ENCODE results near the gene GOLGA6L22. TPM values are rescaled to one million over a fixed set of nuclear protein-coding genes. Genes with fewer than 3 reads are reported as not detected.
A peak's percentile ranks its signal among the peaks of the same experiment; 100 is the strongest.
"Not testable (repeated sequence)": the region's sequence is repeated elsewhere in the genome, so short reads cannot be mapped to it uniquely, and the experiment has no call there.

The GOLGA6L22 gene
- total RNA-seq, 1 experiment from 2014 or later, result not detected

- DNase-seq (ENCODE audit: low read depth, low spot score); POLR2A ChIA-PET; intact Hi-C loops (cut with micrococcal nuclease; ENCODE audit: unreplicated experiment); CTCF ChIA-PET; in situ Hi-C loops (cut with HindIII; ENCODE audit: low pct_unique_long_range_greater_than_20kb, low sequenced_read_pairs); H3K9me3 ChIP-seq (ENCODE audit: control insufficient read depth, insufficient read depth, low read depth, low read length); H3K27ac ChIP-seq (ENCODE audit: low read length); BruUV-seq (replicated peaks); H3K36me3 ChIP-seq (ENCODE audit: control insufficient read depth, insufficient read depth, low read length); H3K4me3 ChIP-seq (ENCODE audit: low read depth in 2 of 2, low read length in 2 of 2); H3K4me1 ChIP-seq (ENCODE audit: control insufficient read depth, insufficient read depth, low read length); ATAC-seq; H3K27me3 ChIP-seq (ENCODE audit: control insufficient read depth, insufficient read depth, low read length): not testable (repeated sequence)
Measured at GRCh38 chr15:22431687-22432086, 27.0 kb upstream of the GOLGA6L22 start.

- in situ Hi-C loops (cut with HindIII; ENCODE audit: low pct_unique_long_range_greater_than_20kb, low sequenced_read_pairs); POLR2A ChIA-PET; H3K27me3 ChIP-seq (ENCODE audit: control insufficient read depth, insufficient read depth, low read length); H3K9me3 ChIP-seq (ENCODE audit: control insufficient read depth, insufficient read depth, low read depth, low read length); CTCF ChIA-PET; H3K4me1 ChIP-seq (ENCODE audit: control insufficient read depth, insufficient read depth, low read length); DNase-seq (ENCODE audit: low read depth, low spot score); intact Hi-C loops (cut with micrococcal nuclease; ENCODE audit: unreplicated experiment); ATAC-seq; BruUV-seq (replicated peaks); H3K36me3 ChIP-seq (ENCODE audit: control insufficient read depth, insufficient read depth, low read length); H3K27ac ChIP-seq (ENCODE audit: low read length): not testable (repeated sequence)
- peak overlapping the region; percentile 39 to 53 for H3K4me3 ChIP-seq (ENCODE audit: low read depth in 2 of 2, low read length in 2 of 2)
- TF ChIP-seq TCF7L2 (IDR thresholded peaks at IDR 0.05; ENCODE audit: low read depth, low read length), result peak; percentile 61; the same call in 1 of the 2 replicates
Measured at GRCh38 chr15:22494490-22495113, 35.9 kb downstream of the GOLGA6L22 start.

DNA sequence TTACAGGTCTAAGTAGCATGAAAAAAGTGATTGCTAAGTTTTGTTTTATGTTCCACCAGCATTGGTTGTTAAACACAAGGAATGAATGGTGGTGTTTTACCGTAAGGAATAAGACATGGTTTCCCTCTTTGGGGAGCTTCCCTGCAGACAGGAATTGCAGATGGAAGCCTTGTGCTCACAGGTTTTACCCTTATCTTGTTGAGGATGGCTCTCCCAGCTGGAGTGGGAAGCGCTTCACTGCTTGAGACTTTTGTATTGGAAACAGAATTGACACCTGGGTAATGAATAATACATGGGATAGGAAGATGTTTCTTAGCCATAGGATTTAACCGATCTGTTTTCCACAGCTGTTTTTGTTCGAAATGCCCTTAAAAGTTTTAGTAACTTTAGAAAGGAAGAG lies 38.5 kb downstream of the GOLGA6L22 start:
- H3K27me3 ChIP-seq (ENCODE audit: control insufficient read depth, insufficient read depth, low read length); H3K36me3 ChIP-seq (ENCODE audit: control insufficient read depth, insufficient read depth, low read length); CTCF ChIA-PET; H3K4me3 ChIP-seq (ENCODE audit: low read depth in 2 of 2, low read length in 2 of 2); intact Hi-C loops (cut with micrococcal nuclease; ENCODE audit: unreplicated experiment); ATAC-seq; BruUV-seq (replicated peaks); H3K4me1 ChIP-seq (ENCODE audit: control insufficient read depth, insufficient read depth, low read length); DNase-seq (ENCODE audit: low read depth, low spot score); H3K27ac ChIP-seq (ENCODE audit: low read length); POLR2A ChIA-PET; H3K9me3 ChIP-seq (ENCODE audit: control insufficient read depth, insufficient read depth, low read depth, low read length); in situ Hi-C loops (cut with HindIII; ENCODE audit: low pct_unique_long_range_greater_than_20kb, low sequenced_read_pairs): not testable (repeated sequence)

GRCh38 chr15:22498220-22498925 lies 39.7 kb downstream of the GOLGA6L22 start:
- POLR2A ChIA-PET; in situ Hi-C loops (cut with HindIII; ENCODE audit: low pct_unique_long_range_greater_than_20kb, low sequenced_read_pairs); ATAC-seq; H3K4me1 ChIP-seq (ENCODE audit: control insufficient read depth, insufficient read depth, low read length); H3K4me3 ChIP-seq (ENCODE audit: low read depth in 2 of 2, low read length in 2 of 2); H3K27ac ChIP-seq (ENCODE audit: low read length); CTCF ChIA-PET; H3K27me3 ChIP-seq (ENCODE audit: control insufficient read depth, insufficient read depth, low read length); BruUV-seq (replicated peaks); H3K36me3 ChIP-seq (ENCODE audit: control insufficient read depth, insufficient read depth, low read length); H3K9me3 ChIP-seq (ENCODE audit: control insufficient read depth, insufficient read depth, low read depth, low read length); DNase-seq (ENCODE audit: low read depth, low spot score); intact Hi-C loops (cut with micrococcal nuclease; ENCODE audit: unreplicated experiment): not testable (repeated sequence)

DNA sequence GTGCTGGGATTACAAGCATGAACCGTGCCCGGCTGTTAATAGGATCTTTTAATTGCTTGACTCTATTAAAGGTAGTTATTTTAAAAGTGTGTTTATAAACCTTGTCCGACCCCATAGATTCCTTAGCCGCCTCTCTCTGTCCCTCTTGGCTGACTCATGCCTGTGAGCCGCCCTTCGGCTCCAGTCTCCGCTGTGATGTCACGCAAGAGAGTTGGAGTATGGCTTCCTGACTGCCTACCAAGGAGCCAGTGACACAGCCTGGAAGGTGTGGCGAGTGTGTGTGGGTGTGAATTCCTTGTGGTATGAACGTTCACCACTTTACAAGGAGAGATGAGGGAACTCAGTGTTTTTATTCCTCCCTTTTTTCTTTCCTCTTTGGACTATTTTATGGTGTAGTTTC lies 43.6 kb downstream of the GOLGA6L22 start:
- H3K4me3 ChIP-seq (ENCODE audit: low read depth in 2 of 2, low read length in 2 of 2); CTCF ChIA-PET; in situ Hi-C loops (cut with HindIII; ENCODE audit: low pct_unique_long_range_greater_than_20kb, low sequenced_read_pairs); H3K27ac ChIP-seq (ENCODE audit: low read length); H3K36me3 ChIP-seq (ENCODE audit: control insufficient read depth, insufficient read depth, low read length); BruUV-seq (replicated peaks); DNase-seq (ENCODE audit: low read depth, low spot score); ATAC-seq; H3K4me1 ChIP-seq (ENCODE audit: control insufficient read depth, insufficient read depth, low read length); H3K9me3 ChIP-seq (ENCODE audit: control insufficient read depth, insufficient read depth, low read depth, low read length); intact Hi-C loops (cut with micrococcal nuclease; ENCODE audit: unreplicated experiment); H3K27me3 ChIP-seq (ENCODE audit: control insufficient read depth, insufficient read depth, low read length); POLR2A ChIA-PET: not testable (repeated sequence)

DNA sequence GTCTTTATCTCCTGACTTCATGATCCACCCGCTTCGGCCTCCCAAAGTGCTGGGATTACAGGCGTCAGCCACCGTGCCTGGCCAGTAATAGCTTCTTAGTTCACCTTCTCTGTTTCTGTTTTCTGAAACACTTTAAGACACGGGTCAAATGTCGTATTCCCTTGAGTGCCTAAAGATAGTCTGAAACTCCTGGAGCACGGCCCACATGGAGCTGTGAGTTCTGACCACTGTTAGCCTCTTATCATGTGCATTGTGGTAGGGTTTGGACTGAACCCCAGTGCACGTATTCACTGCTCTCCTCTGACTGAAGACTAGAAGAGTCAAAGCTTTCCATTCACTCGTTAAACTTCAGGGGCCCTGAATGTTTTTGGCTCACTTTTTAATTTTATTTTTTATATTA lies 48.3 kb downstream of the GOLGA6L22 start:
- DNase-seq (ENCODE audit: low read depth, low spot score); intact Hi-C loops (cut with micrococcal nuclease; ENCODE audit: unreplicated experiment); H3K36me3 ChIP-seq (ENCODE audit: control insufficient read depth, insufficient read depth, low read length); H3K9me3 ChIP-seq (ENCODE audit: control insufficient read depth, insufficient read depth, low read depth, low read length); ATAC-seq; H3K4me3 ChIP-seq (ENCODE audit: low read depth in 2 of 2, low read length in 2 of 2); POLR2A ChIA-PET; H3K27me3 ChIP-seq (ENCODE audit: control insufficient read depth, insufficient read depth, low read length); BruUV-seq (replicated peaks); CTCF ChIA-PET; H3K27ac ChIP-seq (ENCODE audit: low read length); in situ Hi-C loops (cut with HindIII; ENCODE audit: low pct_unique_long_range_greater_than_20kb, low sequenced_read_pairs); H3K4me1 ChIP-seq (ENCODE audit: control insufficient read depth, insufficient read depth, low read length): not testable (repeated sequence)

DNA sequence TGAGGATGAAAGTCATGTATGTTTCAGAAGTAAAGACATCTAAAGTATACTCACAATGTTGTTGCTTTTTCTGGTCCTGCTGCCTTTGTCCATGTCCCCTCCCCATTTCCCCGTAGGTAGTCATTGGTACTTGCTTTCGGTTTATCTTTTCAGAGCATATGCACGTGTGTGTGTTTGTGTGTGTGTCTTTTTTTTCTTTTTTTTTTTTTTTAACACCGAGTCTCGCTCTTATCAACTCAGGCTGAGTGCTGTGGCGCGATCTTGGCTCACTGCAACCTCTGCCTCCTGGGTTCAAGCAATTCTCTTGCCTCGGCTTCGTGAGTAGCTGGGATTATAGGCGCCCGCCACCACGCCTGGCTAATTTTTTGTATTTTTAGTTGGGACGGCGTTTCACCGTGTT lies 57.4 kb downstream of the GOLGA6L22 start:
- ATAC-seq; in situ Hi-C loops (cut with HindIII; ENCODE audit: low pct_unique_long_range_greater_than_20kb, low sequenced_read_pairs); H3K36me3 ChIP-seq (ENCODE audit: control insufficient read depth, insufficient read depth, low read length); H3K4me3 ChIP-seq (ENCODE audit: low read depth in 2 of 2, low read length in 2 of 2); intact Hi-C loops (cut with micrococcal nuclease; ENCODE audit: unreplicated experiment); DNase-seq (ENCODE audit: low read depth, low spot score); H3K27me3 ChIP-seq (ENCODE audit: control insufficient read depth, insufficient read depth, low read length); BruUV-seq (replicated peaks); H3K9me3 ChIP-seq (ENCODE audit: control insufficient read depth, insufficient read depth, low read depth, low read length); POLR2A ChIA-PET; CTCF ChIA-PET; H3K4me1 ChIP-seq (ENCODE audit: control insufficient read depth, insufficient read depth, low read length); H3K27ac ChIP-seq (ENCODE audit: low read length): not testable (repeated sequence)
